ENCODE results near the gene PARD3.

The PARD3 gene

GRCh38 chr10:34861293-34862021 is 46.4 kb upstream of the PARD3 start:
- Histone ChIP-seq H3F3A (ENCODE audit: control insufficient read depth, insufficient read depth) (no peaks in the 10 kb centered on the region), H4K20me1 (ENCODE audit: control insufficient read depth, insufficient read depth, low read depth, low read length) (no peaks in the 10 kb centered on the region), H3K4me2 (ENCODE audit: low read length) (no peak overlapping the region), H3K9me3 (ENCODE audit: control insufficient read depth, insufficient read depth, low read length) (no peaks in the 10 kb centered on the region), H3K9me2 (replicated peaks; ENCODE audit: control insufficient read depth, low read length) (no peaks in the 10 kb centered on the region), H3K27ac (ENCODE audit: low read depth, low read length) (no peak overlapping the region), H3K79me2 (ENCODE audit: control insufficient read depth, low read length) (no peaks in the 10 kb centered on the region), H3K27me3 (ENCODE audit: control insufficient read depth, low read length) (no peaks in the 10 kb centered on the region), H3K4me1 (ENCODE audit: control insufficient read depth, low read length) (no peaks in the 10 kb centered on the region), H3K4me3 (ENCODE audit: low read length) (no peak overlapping the region), H3K36me3 (ENCODE audit: control insufficient read depth, low read length) (no peaks in the 10 kb centered on the region)
- no peak for TF ChIP-seq CTCF (IDR thresholded peaks at IDR 0.05; ENCODE audit: low read depth, low read length, poor library complexity, severe bottlenecking)
- no peak for TF ChIP-seq EZH2phosphoT487 (IDR thresholded peaks at IDR 0.05; ENCODE audit: borderline replicate concordance, low read length)

- no peaks in the 10 kb centered on the region for H4K20me1 ChIP-seq (ENCODE audit: control insufficient read depth, insufficient read depth, low read depth, low read length)
- no peaks in the 10 kb centered on the region for H3K9me2 ChIP-seq (replicated peaks; ENCODE audit: control insufficient read depth, low read length)
- H3K4me1 ChIP-seq (ENCODE audit: control insufficient read depth, low read length): no peaks in the 10 kb centered on the region
- no peaks in the 10 kb centered on the region for H3K79me2 ChIP-seq (ENCODE audit: control insufficient read depth, low read length)
- H3K9me3 ChIP-seq (ENCODE audit: control insufficient read depth, insufficient read depth, low read length): no peaks in the 10 kb centered on the region
- H3K27me3 ChIP-seq (ENCODE audit: control insufficient read depth, low read length): no peaks in the 10 kb centered on the region
- no peak overlapping the region for H3K27ac ChIP-seq (ENCODE audit: low read depth, low read length)
- no peak overlapping the region for H3K4me3 ChIP-seq (ENCODE audit: low read length)
- no peaks in the 10 kb centered on the region for H3K36me3 ChIP-seq (ENCODE audit: control insufficient read depth, low read length)
- TF ChIP-seq CTCF (IDR thresholded peaks at IDR 0.05; ENCODE audit: low read depth, low read length, poor library complexity, severe bottlenecking) (no peak), EZH2phosphoT487 (IDR thresholded peaks at IDR 0.05; ENCODE audit: borderline replicate concordance, low read length) (no peak)
- H3F3A ChIP-seq (ENCODE audit: control insufficient read depth, insufficient read depth): no peaks in the 10 kb centered on the region
- H3K4me2 ChIP-seq (ENCODE audit: low read length): no peak overlapping the region
Observed at GRCh38 chr10:34859170-34859569, 44.1 kb upstream of the PARD3 start.

- TF ChIP-seq CTCF (IDR thresholded peaks at IDR 0.05; ENCODE audit: low read depth, low read length, poor library complexity, severe bottlenecking) (no peak), EZH2phosphoT487 (IDR thresholded peaks at IDR 0.05; ENCODE audit: borderline replicate concordance, low read length) (no peak)
- Histone ChIP-seq H3K36me3 (ENCODE audit: control insufficient read depth, low read length) (no peaks in the 10 kb centered on the region), H3F3A (ENCODE audit: control insufficient read depth, insufficient read depth) (no peaks in the 10 kb centered on the region), H3K9me2 (replicated peaks; ENCODE audit: control insufficient read depth, low read length) (no peaks in the 10 kb centered on the region), H3K4me1 (ENCODE audit: control insufficient read depth, low read length) (no peaks in the 10 kb centered on the region), H3K79me2 (ENCODE audit: control insufficient read depth, low read length) (no peaks in the 10 kb centered on the region), H3K27ac (ENCODE audit: low read depth, low read length) (no peak overlapping the region), H3K9me3 (ENCODE audit: control insufficient read depth, insufficient read depth, low read length) (no peaks in the 10 kb centered on the region), H4K20me1 (ENCODE audit: control insufficient read depth, insufficient read depth, low read depth, low read length) (no peaks in the 10 kb centered on the region), H3K27me3 (ENCODE audit: control insufficient read depth, low read length) (no peaks in the 10 kb centered on the region), H3K4me3 (ENCODE audit: low read length) (no peak overlapping the region), H3K4me2 (ENCODE audit: low read length) (no peak overlapping the region)
Observed at GRCh38 chr10:34858003-34858402, 42.9 kb upstream of the PARD3 start.
